Activated T-helper 17 cell treated with anti-CD3 and anti-CD28 coated beads, Interleukin-2, amount 50 U/mL, for 72 hours (primary cell): ENCODE data around the gene RIPOR2. TPM values are rescaled to one million over a fixed set of nuclear protein-coding genes. Genes with fewer than 3 reads are reported as not detected.
"Not testable (repeated sequence)": the region's sequence is repeated elsewhere in the genome, so short reads cannot be mapped to it uniquely, and the experiment has no call there.

Experiments used
- ATAC-seq: fragments of 150-1000 bp; cut with Tn5 transposase; replicated peaks from 2 replicates; pipeline ENCODE4 v1.10.0; 2021; ENCODE audit warnings: mild to moderate bottlenecking, moderate library complexity
- H3K27ac Mint-ChIP-seq: one replicate; pipeline ENCODE4 v1.8.0; 2022; ENCODE audit warnings: mixed read lengths
- H3K27me3 Mint-ChIP-seq: one replicate; pipeline ENCODE4 v1.8.0; 2022; ENCODE audit warnings: mixed read lengths
- H3K36me3 Mint-ChIP-seq: one replicate; pipeline ENCODE4 v1.8.0; 2022; ENCODE audit warnings: low read depth, mild to moderate bottlenecking, mixed read lengths
- H3K4me1 Mint-ChIP-seq: one replicate; pipeline ENCODE4 v1.8.0; 2022; ENCODE audit warnings: mixed read lengths
- H3K4me3 Mint-ChIP-seq: one replicate; pipeline ENCODE4 v1.8.0; 2022; ENCODE audit warnings: mild to moderate bottlenecking, mixed read lengths
- H3K9me3 Mint-ChIP-seq: one replicate; pipeline ENCODE4 v1.8.0; 2022; ENCODE audit warnings: mixed read lengths
- total RNA-seq, 2 donors: library from RNA; stranded (reverse); gene quantifications; one replicate each; pipeline ENCODE4 v1.2.3, GENCODE V29; 2022

The RIPOR2 gene
- total RNA-seq, 2 donors from 2014 or later = 47.5 to 113 TPM

GRCh38 chr6:24925661-24926060, 10.1 kb downstream of the RIPOR2 start:
- peaks cover 41% of the 10 kb centered on the region for H3K36me3 Mint-ChIP-seq

DNA sequence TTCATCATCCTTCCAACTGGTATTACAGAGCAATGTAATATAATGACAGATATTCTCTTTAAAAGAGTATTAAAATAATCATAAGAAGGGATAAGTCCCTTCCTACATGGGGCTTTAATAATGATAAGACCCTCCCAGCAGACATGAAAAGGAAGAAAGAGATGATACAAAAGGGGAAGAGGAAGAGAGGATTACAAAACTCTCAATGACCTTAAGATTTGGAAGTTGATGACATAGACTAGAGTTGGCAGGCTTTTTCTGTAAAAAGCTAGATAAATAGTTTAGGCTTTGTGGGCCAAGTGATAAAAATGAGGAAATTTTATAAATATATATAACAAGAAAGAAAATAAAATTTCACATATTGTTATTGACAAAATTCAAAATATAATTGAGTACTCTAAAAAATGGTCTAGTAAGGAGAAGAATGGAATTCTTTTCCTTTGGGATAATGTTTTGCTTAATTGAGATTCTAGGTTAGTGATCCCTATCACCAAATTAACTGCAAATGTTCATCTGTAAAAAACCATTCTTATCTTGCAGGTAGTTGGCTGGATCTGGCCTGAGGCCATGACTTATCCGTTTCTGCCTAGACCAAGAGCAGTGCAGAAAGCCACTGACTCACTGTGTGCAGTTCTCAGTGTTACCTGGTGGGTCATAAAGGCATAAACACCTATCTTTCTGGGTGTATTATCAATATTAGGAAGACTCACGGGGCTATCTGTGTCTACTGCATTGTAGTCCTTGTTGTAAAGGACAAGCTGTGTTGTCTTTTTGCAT, 11.0 kb downstream of the RIPOR2 start:
- Mint-ChIP-seq H3K27me3 (no peaks in the 10 kb centered on the region), H3K4me3 (peak overlapping the region; percentile 93), H3K9me3 (peaks cover 7% of the 10 kb centered on the region), H3K4me1 (peaks cover 52% of the 10 kb centered on the region), H3K36me3 (peaks cover 40% of the 10 kb centered on the region), H3K27ac (peak overlapping the region; percentile 92)
- peak; percentile 65 for ATAC-seq

More at GRCh38 chr6:24925661-24926060, 10.1 kb downstream of the RIPOR2 start:
- Mint-ChIP-seq H3K27ac (peak overlapping the region; percentile 92), H3K9me3 (peaks cover 7% of the 10 kb centered on the region), H3K4me3 (peak overlapping the region; percentile 93), H3K4me1 (peaks cover 43% of the 10 kb centered on the region), H3K27me3 (no peaks in the 10 kb centered on the region)
- peak; percentile 29 for ATAC-seq

- H3K36me3 Mint-ChIP-seq = peaks cover 32% of the 10 kb centered on the region
- peak; percentile 27 for ATAC-seq
- peaks cover 7% of the 10 kb centered on the region for H3K9me3 Mint-ChIP-seq
- H3K4me1 Mint-ChIP-seq = peaks cover 58% of the 10 kb centered on the region
- H3K4me3 Mint-ChIP-seq = peak overlapping the region; percentile 93
- H3K27me3 Mint-ChIP-seq = no peaks in the 10 kb centered on the region
- peak overlapping the region; percentile 92 for H3K27ac Mint-ChIP-seq
Observed at GRCh38 chr6:24923885-24924401, 11.8 kb downstream of the RIPOR2 start.

- H3K4me3 Mint-ChIP-seq = peak overlapping the region; percentile 84
- peaks cover 38% of the 10 kb centered on the region for H3K36me3 Mint-ChIP-seq
- no peaks in the 10 kb centered on the region for H3K27me3 Mint-ChIP-seq
- H3K27ac Mint-ChIP-seq = peak overlapping the region; percentile 74
- ATAC-seq = peak; percentile 15
- peaks cover 66% of the 10 kb centered on the region for H3K4me1 Mint-ChIP-seq
- peaks cover 7% of the 10 kb centered on the region for H3K9me3 Mint-ChIP-seq
Observed at GRCh38 chr6:24922814-24923213, 12.9 kb downstream of the RIPOR2 start.

GRCh38 chr6:24922170-24922569, 13.6 kb downstream of the RIPOR2 start:
- Mint-ChIP-seq H3K36me3 (peaks cover 31% of the 10 kb centered on the region), H3K9me3 (peaks cover 1% of the 10 kb centered on the region), H3K27ac (peak overlapping the region; percentile 87), H3K4me1 (peaks cover 60% of the 10 kb centered on the region), H3K4me3 (peak overlapping the region; percentile 84), H3K27me3 (no peaks in the 10 kb centered on the region)
- no peak for ATAC-seq

GRCh38 chr6:24920136-24920535, 15.6 kb downstream of the RIPOR2 start:
- peaks cover 59% of the 10 kb centered on the region for H3K4me1 Mint-ChIP-seq
- no peaks in the 10 kb centered on the region for H3K27me3 Mint-ChIP-seq
- no peak for ATAC-seq
- peaks cover 35% of the 10 kb centered on the region for H3K36me3 Mint-ChIP-seq
- peak overlapping the region; percentile 87 for H3K27ac Mint-ChIP-seq
- H3K4me3 Mint-ChIP-seq = peak overlapping the region; percentile 84
- no peaks in the 10 kb centered on the region for H3K9me3 Mint-ChIP-seq

GRCh38 chr6:24919056-24919892, 16.5 kb downstream of the RIPOR2 start:
- H3K9me3 Mint-ChIP-seq = no peaks in the 10 kb centered on the region
- peaks cover 40% of the 10 kb centered on the region for H3K36me3 Mint-ChIP-seq
- peak overlapping the region; percentile 84 for H3K4me3 Mint-ChIP-seq
- peaks cover 64% of the 10 kb centered on the region for H3K4me1 Mint-ChIP-seq
- peak overlapping the region; percentile 87 for H3K27ac Mint-ChIP-seq
- no peaks in the 10 kb centered on the region for H3K27me3 Mint-ChIP-seq
- ATAC-seq = peak; percentile 41

DNA sequence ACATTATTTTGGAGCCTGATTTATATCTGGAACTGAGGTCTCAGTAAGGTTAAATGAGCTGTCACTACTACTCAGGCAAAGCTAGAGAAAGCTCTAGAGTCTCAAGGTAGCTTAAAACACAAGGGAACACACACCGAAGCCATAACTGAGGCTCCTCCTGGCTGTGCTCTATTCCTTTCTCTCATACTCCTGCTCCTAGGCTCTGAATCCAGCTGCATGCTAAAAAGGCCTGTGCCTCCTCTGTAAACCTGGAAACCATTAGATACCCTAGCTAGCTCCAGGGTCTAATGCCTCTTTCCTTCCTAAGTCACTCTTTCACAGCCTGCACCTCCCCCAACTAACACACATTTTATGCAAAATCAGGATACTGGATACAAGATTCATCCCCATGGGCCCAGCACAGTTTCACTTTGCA, 17.1 kb downstream of the RIPOR2 start:
- peaks cover 61% of the 10 kb centered on the region for H3K4me1 Mint-ChIP-seq
- H3K36me3 Mint-ChIP-seq = peaks cover 36% of the 10 kb centered on the region
- no peaks in the 10 kb centered on the region for H3K9me3 Mint-ChIP-seq
- peak overlapping the region; percentile 84 for H3K4me3 Mint-ChIP-seq
- ATAC-seq = peak; percentile 25
- no peaks in the 10 kb centered on the region for H3K27me3 Mint-ChIP-seq
- peak overlapping the region; percentile 87 for H3K27ac Mint-ChIP-seq

GRCh38 chr6:24916496-24916895, 19.3 kb downstream of the RIPOR2 start:
- H3K27me3 Mint-ChIP-seq = no peaks in the 10 kb centered on the region
- H3K9me3 Mint-ChIP-seq = no peaks in the 10 kb centered on the region
- peak overlapping the region; percentile 86 for H3K4me3 Mint-ChIP-seq
- H3K36me3 Mint-ChIP-seq = peaks cover 34% of the 10 kb centered on the region
- ATAC-seq = no peak
- peaks cover 74% of the 10 kb centered on the region for H3K4me1 Mint-ChIP-seq
- H3K27ac Mint-ChIP-seq = peak overlapping the region; percentile 47

- H3K27me3 Mint-ChIP-seq = no peaks in the 10 kb centered on the region
- H3K4me1 Mint-ChIP-seq = peaks cover 67% of the 10 kb centered on the region
- H3K36me3 Mint-ChIP-seq = peaks cover 40% of the 10 kb centered on the region
- no peak for ATAC-seq
- peak overlapping the region; percentile 47 for H3K27ac Mint-ChIP-seq
- H3K4me3 Mint-ChIP-seq = peak overlapping the region; percentile 86
- H3K9me3 Mint-ChIP-seq = no peaks in the 10 kb centered on the region
Observed at GRCh38 chr6:24915641-24916040, 20.1 kb downstream of the RIPOR2 start.

GRCh38 chr6:24914082-24914481, 21.7 kb downstream of the RIPOR2 start:
- Mint-ChIP-seq H3K4me3 (peak overlapping the region; percentile 86), H3K4me1 (peaks cover 70% of the 10 kb centered on the region), H3K27ac (peak overlapping the region; percentile 84), H3K36me3 (peaks cover 54% of the 10 kb centered on the region)
- H3K9me3 Mint-ChIP-seq, H3K27me3 Mint-ChIP-seq, ATAC-seq: not testable (repeated sequence)

DNA sequence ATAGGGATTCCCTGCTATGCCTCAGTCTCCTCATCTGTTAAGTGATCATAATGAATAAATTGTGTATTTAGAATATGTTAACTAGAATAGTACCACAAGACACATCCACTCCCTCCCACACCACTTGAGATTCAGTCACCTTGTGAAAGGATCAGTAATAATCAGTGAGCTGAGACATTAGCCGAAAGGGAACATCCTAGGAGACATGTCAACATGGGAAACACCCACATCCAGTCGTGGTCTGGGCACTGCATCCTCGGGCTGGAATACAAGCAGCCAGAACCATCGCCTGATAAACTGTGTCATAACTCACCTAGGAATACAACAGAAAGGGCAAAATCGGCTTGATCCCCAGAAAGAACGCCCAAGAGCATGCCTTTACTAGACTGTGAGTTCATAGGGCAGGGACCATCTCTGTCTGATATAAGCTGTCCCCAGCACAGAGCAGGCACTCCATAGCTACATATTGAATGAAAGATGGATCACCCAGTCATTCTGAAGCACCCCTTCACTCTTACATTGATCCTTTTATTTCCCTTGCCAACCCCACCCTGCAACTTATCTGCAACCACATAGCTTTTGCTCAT, 23.9 kb downstream of the RIPOR2 start:
- peak overlapping the region; percentile 86 for H3K4me3 Mint-ChIP-seq
- no peaks in the 10 kb centered on the region for H3K27me3 Mint-ChIP-seq
- H3K9me3 Mint-ChIP-seq = no peaks in the 10 kb centered on the region
- peaks cover 60% of the 10 kb centered on the region for H3K36me3 Mint-ChIP-seq
- ATAC-seq = peak; percentile 26
- peak overlapping the region; percentile 84 for H3K27ac Mint-ChIP-seq
- peaks cover 80% of the 10 kb centered on the region for H3K4me1 Mint-ChIP-seq

DNA sequence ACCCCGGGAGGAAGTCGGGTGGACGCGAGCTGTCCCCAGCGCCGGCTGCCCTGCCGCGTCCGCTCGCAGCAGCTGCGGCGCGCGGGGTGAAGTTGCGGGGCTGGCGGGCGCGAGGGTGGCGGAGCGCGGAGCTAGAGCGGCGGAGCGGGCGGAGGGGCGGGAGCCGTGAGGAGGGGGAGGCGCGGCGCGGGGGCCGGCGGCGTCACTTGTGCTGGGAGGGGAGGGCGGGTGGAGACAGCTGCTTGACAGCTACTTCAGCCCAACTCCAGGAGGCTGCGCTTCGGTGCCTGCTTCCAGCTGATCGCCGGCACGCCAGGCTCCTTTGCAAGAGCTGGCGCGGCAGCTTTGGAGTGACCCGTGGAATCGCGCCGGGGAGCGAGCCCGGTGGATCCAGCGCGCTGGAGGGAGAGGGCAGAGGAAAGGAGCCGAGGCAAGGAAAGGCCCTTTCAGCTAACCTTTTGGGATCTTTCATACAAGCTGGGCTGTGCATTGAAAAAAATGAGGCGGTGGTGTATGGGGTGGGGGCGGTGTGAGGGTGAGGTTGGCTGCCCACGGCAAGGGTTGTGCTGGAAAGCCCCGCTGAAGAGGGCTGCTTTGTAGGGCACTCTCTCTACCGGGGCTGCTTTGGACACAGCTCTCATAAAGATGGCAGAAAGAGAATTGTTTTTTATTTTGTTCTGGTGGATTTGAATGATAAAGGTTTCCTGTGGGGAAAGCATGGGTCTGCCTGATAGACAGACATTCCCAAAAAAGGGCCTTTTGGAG, 24.6 kb downstream of the RIPOR2 start:
- Mint-ChIP-seq H3K4me1 (peaks cover 81% of the 10 kb centered on the region), H3K27ac (peak overlapping the region; percentile 84), H3K9me3 (no peaks in the 10 kb centered on the region), H3K27me3 (no peaks in the 10 kb centered on the region), H3K36me3 (peaks cover 61% of the 10 kb centered on the region), H3K4me3 (peak overlapping the region; percentile 86)
- peak; percentile 38 for ATAC-seq
